SKM-1 (cell line): ENCODE measurements around the gene MOAP1.
A peak's percentile ranks its signal among the peaks of the same experiment; 100 is the strongest.
"Not testable (repeated sequence)": the region's sequence is repeated elsewhere in the genome, so short reads cannot be mapped to it uniquely, and the experiment has no call there.

ENCODE experiments used
- DNase-seq: peaks from one replicate; lab custom pipeline; 2025; ENCODE audit not compliant: unreplicated experiment; lab: John Stamatoyannopoulos, UW

The MOAP1 gene

GRCh38 chr14:93150227-93151208, 34.2 kb downstream of the MOAP1 start:
- DNase-seq, result no peak

DNA sequence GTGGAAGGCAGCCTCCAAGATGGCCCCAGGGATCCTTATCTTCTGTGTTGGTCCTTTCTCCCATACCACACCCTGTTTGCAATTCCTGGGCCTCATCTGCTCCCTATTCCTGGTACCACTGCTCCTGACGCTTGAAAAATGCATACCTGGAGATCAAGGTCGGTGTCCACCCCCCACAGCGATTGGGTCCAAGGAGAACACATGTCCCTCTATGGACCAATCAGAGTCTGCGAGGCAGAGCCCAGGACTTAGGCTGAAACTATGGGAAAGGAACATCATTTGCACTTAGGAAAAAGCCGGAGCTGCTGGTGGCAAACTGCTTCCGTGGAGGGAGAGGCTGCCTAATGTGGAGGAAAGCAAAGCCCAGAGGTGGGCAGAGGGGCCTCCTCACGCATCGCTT, 35.7 kb downstream of the MOAP1 start:
- DNase-seq, result no peak

- DNase-seq, result no peak
These were observed 38.6 kb downstream of the MOAP1 start for GRCh38 chr14:93146119-93146518.

DNA sequence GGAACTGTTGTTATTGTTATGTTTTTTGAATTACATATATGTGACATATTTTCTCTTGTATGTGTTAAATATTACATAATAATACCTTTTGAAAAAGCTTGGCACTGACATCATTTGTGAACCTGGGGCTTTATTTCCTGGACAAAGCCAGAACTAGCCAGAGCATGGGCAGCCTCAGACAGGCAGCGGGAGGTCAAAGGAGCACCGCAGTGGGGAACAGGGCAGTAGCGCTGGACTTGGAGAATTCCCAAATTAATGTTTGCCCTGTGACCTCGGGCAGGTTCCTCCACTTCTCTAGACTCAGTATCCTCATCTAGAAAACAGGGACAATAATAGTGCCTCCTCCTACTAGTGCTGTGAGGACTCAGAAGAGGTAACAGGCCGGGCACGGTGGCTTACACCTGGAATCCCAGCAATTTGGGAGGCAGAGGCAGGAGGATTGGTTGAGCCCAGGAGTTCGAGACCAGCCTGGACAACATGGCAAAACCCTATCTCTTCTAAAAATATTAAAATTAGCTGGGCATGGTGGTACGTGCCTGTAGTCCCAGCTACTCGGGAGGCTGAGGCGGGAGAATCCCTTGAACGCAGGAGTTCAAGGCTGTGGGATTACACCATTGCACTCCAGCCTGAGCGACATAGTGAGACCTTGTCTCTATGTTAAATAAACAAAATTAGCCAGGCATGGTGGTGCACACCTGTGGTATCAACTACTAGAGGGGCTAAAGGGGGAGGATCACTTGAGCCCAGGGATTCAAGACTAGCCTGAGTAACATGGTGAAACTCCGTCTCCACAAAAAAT, 41.6 kb downstream of the MOAP1 start:
- DNase-seq, result no peak

DNA sequence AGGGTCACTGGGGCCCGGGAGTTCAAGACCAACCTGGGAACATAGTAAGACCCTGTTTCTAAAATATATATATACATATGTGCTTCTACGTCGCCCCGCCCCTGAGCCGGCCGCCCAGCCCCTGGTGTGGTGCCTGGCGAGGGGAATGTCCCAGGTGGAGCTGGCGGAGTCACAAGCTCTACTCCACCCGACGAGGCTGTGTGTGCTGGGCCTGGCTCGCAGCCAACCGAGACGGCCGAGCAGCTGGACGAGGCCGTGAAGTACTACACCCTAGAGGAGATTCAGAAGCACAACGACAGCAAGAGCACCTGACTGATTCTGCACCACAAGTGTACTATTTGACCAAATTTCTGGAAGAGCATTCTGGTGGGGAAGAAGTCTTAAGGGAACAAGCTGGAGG, 46.8 kb downstream of the MOAP1 start:
- no peak for DNase-seq

GRCh38 chr14:93136508-93136907, 48.2 kb downstream of the MOAP1 start:
- not testable (repeated sequence) for DNase-seq

DNA sequence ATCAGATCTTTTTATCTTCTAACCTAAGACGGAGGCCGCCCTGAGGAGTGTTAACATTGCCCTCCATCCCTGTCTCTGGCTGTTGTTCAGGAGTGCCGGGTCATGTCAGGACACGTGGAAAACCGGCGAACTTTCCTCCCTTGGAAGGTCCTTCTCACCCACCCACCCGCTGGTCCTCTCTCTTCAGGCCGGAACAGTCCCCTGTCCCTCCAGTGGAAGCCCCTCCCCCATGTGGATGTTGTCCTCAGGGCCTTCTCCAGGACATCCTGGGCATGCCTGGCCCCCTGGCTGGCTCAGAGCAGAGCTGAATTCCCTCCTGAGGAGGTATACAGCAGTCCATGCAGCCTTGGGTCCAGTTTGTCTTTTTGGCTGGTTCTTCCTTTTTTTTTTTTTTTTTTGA, 48.7 kb downstream of the MOAP1 start:
- DNase-seq, result no peak

DNA sequence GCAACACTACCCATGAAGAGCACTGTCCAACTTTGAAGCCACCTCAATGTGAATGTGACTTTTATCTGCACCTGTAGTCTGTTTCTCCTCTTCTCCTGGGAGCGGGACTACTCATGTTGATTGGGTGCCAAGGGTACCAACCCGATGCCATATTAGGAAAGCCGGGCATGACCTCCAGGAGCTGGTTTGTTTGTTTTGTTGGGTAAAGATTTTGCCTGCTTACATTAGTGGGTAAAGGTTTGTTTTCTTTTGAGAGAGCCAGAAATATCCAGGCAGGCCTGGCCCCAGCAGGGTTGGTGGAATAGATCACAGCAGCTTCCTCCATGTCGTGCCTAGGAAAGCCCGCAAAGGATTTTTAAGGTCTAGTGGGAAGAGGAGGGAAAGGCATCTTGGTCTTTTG, 49.3 kb downstream of the MOAP1 start:
- DNase-seq, result no peak

DNA sequence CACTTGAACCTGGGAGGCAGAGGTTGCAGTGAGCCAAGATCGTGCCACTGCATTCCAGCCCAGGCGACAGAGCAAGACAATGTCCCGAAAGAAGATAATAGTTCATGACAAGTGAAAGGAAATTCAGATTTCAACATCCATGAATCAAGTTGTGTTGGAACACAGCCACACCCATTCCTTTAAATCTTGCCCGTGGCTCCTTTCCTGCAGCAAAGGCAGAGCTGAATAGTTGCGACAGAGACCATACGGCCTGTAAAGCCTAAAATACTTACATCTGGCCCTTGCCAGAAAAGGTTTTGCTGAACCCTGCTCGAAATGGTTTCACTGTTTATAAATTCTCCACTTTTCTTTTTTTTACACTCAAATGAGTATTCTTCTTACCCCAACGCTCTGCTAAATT, 51.2 kb downstream of the MOAP1 start:
- peak; percentile 12 for DNase-seq

- DNase-seq, result peak; percentile 9
These were observed 52.1 kb downstream of the MOAP1 start for GRCh38 chr14:93132472-93133065.
